Fibroblast of the conjunctiva (primary cell): ENCODE measurements around the gene MEGF6.

Experiments used
- DNase-seq: peaks from one replicate; pipeline ENCODE4 v3.0.0-alpha.2; 2010; ENCODE audit warnings: low read depth

MEGF6 gene, protein sequence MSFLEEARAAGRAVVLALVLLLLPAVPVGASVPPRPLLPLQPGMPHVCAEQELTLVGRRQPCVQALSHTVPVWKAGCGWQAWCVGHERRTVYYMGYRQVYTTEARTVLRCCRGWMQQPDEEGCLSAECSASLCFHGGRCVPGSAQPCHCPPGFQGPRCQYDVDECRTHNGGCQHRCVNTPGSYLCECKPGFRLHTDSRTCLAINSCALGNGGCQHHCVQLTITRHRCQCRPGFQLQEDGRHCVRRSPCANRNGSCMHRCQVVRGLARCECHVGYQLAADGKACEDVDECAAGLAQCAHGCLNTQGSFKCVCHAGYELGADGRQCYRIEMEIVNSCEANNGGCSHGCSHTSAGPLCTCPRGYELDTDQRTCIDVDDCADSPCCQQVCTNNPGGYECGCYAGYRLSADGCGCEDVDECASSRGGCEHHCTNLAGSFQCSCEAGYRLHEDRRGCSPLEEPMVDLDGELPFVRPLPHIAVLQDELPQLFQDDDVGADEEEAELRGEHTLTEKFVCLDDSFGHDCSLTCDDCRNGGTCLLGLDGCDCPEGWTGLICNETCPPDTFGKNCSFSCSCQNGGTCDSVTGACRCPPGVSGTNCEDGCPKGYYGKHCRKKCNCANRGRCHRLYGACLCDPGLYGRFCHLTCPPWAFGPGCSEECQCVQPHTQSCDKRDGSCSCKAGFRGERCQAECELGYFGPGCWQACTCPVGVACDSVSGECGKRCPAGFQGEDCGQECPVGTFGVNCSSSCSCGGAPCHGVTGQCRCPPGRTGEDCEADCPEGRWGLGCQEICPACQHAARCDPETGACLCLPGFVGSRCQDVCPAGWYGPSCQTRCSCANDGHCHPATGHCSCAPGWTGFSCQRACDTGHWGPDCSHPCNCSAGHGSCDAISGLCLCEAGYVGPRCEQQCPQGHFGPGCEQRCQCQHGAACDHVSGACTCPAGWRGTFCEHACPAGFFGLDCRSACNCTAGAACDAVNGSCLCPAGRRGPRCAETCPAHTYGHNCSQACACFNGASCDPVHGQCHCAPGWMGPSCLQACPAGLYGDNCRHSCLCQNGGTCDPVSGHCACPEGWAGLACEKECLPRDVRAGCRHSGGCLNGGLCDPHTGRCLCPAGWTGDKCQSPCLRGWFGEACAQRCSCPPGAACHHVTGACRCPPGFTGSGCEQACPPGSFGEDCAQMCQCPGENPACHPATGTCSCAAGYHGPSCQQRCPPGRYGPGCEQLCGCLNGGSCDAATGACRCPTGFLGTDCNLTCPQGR (N-terminal part only)

GRCh38 chr1:3611170-3612019 is at the start of gene MEGF6:
Gene MEGF6, minus strand, starts transcription at chr1:3611508. Its CDS starts 240 bp downstream, at chr1:3611268.
- no peak for DNase-seq

- no peak for DNase-seq
These were observed 49.4 kb upstream of the MEGF6 start for GRCh38 chr1:3660704-3661103.

GRCh38 chr1:3659093-3659492 is 47.8 kb upstream of the MEGF6 start:
- no peak for DNase-seq

DNA sequence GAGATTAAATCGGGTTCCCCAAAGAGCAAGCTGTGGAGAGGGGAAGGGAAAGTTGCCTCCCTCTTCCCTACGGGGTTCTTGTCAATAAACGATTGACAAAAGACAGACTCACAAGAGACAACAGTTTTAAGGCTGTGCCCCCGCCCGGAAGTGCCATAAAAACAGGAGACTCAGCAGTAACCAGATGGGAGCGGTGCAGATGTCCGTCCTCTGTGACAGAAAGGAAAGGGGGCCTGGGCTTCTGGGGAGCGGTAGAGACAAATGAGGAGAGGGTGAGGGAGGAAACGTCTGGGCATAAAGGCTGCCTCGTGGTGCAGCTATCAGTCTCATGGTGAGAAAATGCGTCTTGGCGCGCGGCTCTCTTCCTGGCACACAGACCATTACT is 46.9 kb upstream of the MEGF6 start:
- no peak for DNase-seq

- no peak for DNase-seq
These were observed 46.4 kb upstream of the MEGF6 start for GRCh38 chr1:3657578-3658230.

DNA sequence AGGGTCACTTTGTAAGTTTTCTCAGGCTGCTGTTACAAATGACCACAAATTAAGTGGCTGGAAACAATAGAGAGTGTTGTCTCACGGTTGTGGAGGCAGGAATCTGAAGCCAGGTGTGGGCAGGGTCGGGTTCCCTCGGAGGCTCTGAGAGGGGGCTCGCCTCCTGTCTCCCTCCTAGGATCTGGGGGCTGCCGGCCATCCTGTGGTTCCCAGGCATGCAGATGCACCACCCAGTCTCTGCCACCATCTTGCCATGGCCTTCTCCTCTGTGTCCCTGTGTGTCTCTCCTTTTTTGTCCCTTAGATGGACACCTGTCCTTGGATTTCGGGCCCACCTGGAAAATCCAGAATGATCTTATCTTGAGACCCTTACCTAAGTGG is 45.8 kb upstream of the MEGF6 start:
- no peak for DNase-seq

GRCh38 chr1:3656450-3657095 is 45.3 kb upstream of the MEGF6 start:
- DNase-seq = no peak

GRCh38 chr1:3654549-3655281 is 43.4 kb upstream of the MEGF6 start:
- no peak for DNase-seq

DNA sequence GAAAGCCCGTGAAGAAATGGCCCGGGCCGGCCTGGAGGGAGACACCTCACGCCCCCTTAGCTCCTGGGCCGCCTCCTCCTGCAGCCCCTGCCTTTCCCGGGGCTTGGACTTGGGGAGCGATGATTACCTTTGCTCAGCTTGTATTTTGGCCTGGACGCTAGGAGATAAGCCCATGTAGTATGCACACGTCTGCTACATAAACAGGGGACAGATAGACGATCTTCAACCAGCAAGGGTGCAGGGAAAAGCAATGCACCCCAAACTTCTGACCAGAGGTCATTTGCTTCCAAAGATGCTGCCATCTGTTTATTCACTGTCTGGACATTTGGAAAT is 41.9 kb upstream of the MEGF6 start:
- DNase-seq = no peak

DNA sequence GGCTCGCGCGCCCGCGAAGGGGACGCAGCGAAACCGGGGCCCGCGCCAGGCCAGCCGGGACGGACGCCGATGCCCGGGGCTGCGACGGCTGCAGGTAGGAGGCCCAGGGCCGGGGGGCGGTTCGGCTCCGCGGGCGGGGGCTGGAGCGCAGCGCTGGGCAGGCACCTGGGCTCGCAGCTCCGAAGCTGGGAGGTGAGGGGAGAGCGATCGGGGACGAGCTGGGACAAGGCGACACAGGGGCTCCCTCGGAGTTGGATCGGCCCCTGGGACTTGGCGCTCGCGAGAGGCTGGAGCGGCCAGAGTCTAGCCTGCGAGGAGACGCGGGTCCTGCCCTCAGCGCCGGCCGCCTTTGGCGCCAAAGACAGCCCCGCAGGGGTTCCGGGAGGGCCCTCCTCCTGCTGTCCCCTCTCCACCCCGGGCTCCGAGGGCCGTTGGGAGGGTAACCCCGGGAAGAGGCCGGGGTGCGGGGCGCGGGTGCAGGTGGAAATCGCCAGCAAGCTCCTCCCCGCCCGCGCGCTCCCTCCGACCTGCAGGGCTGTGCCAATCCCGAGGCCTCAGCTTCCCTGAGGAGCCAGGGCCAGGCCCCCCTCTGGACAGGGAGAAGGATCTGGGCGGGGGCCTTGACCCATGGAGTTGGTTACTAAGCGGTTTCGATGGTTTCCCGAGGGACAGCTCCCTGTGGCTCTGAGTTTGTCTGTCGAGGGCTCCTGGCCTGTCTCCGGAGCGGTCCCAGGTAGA is 41.4 kb upstream of the MEGF6 start:
- DNase-seq = no peak

DNA sequence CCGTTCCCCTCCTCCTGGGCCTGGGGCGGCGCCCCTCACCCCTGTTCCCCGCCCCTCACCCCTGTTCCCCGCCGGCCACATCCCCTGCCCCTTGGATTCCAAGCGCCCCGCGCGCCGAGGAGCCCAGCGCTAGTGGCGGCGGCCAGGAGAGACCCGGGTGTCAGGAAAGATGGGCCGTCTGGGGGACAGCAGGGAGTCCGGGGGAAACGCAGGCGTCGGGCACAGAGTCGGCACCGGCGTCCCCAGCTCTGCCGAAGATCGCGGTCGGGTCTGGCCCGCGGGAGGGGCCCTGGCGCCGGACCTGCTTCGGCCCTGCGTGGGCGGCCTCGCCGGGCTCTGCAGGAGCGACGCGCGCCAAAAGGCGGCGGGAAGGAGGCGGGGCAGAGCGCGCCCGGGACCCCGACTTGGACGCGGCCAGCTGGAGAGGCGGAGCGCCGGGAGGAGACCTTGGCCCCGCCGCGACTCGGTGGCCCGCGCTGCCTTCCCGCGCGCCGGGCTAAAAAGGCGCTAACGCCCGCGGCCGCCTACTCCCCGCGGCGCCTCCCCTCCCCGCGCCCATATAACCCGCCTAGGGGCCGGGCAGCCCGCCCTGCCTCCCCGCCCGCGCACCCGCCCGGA is 40.7 kb upstream of the MEGF6 start, which contains the start of gene TP73:
TSS of gene TP73 (plus strand) at position 587 of the 618 bp plus-strand sequence. CDS start 29,850 bp downstream, outside the sequence.
- no peak for DNase-seq

DNA sequence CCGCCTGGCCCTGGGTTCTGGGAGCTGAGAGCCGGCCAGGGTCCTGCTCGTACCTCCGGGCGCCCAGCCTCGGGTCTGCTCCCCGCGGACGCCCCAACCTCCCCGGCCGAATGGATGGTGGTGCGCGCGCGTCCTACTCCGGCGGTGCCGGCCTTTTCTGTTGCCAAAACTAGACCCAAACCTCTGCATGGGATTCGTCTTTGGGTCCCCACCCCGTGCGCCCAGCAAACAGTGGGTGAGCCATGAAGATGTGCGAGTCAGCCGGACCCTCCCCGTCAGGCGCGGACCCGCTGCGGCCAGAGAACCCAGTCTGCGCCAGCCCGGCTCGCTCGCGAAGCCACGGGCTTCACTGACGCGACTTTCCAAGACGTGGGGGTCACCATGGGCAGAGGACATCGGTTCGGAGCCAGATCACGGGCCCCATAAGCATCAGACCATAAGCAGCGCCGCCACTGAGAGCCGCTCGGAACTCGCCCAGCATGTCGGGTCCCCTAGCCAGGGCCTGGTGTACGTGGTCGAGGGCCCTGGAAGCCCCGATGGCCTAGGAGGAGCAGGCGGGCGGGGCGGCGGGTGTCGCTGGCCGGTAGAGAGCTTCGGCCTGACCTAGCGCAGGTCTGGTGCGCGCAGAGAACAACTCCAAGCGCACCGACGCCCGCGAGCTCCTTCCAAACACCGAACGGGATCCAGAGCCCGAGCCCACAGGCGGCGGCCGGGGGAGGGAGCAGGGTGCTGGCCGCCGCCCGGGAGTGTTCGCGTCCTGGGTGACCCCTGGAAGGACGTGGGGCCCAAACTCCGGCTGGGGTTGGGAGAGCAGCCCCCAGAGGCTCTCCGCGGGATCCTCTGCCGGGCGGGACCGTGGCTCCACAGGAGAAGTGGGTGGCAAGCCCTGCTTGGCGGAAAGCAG is 40.0 kb upstream of the MEGF6 start:
- no peak for DNase-seq

- no peak for DNase-seq
These were observed 39.1 kb upstream of the MEGF6 start for GRCh38 chr1:3650248-3651025.

DNA sequence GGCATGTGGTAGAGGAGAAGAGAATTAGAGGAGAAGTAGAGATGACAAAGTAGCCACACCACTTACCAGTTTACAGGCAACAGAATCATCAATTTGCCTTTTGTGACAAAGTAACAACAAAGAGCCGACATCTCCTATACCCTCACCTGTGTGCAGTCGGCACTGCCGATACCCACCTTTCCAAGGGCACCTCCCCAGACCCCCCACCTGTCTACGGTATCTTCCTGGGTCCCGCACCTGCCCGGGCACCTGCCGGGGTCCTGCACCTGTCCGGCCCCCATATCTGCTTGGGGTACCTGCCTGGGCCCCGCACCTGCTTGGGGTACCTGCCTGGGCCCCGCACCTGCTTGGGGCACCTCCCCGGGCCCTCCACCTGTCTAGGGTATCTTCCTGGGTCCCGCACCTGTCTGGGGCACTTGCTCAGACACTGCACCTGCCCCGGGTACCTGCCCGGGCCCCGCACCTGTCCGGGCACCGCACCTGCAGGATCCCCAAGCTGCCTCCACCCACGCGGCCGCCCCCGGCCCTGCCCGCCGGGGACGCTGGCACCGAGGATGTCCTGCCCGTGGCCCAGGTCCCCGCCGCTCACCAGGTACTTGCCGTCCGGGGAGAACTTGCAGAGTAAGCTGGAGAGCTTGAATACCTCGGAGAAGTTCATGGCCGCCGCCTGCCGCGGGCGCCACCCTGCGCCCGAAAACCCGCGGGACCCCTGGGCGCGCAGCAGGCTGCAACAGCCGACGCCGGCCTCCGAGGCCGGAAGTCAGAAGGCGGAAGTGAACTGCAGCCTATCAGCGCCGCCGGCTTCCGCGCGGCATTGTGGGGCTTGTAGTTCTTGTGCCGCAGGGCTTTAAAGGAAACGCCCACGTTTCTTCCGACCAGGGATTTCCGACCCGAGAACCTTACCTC is 38.3 kb upstream of the MEGF6 start, which contains the start of gene WRAP73:
TSS of gene WRAP73 (minus strand) at position 762 of the 906 bp plus-strand sequence. CDS start at position 658, 104 bp downstream.
- DNase-seq = peak; percentile 79

GRCh38 chr1:3646596-3646995 is 35.3 kb upstream of the MEGF6 start:
- no peak for DNase-seq
